Large intestine (tissue), 3 donors: ENCODE results near the gene KIF25. TPM values are rescaled to one million over a fixed set of nuclear protein-coding genes. Genes with fewer than 3 reads are reported as not detected.
A peak's percentile ranks its signal among the peaks of the same experiment; 100 is the strongest.

Experiments used
- DNase-seq, 2 donors: peaks; one replicate each; pipeline versions ENCODE4 v3.0.0 to v3.0.0-alpha.2; 2013
- H3K27ac ChIP-seq: one replicate; pipeline ENCODE4 v1.5.1; 2013; ENCODE audit warnings: low read length
- H3K27me3 ChIP-seq: 2 replicates; pipeline ENCODE4 v1.6.1; 2013; ENCODE audit warnings: low read length; ENCODE audit not compliant: control insufficient read depth, insufficient read depth
- H3K36me3 ChIP-seq: 2 replicates; pipeline ENCODE4 v1.6.1; 2013; ENCODE audit warnings: low read length; ENCODE audit not compliant: control insufficient read depth, insufficient read depth
- H3K4me1 ChIP-seq: one replicate; pipeline ENCODE4 v1.6.1; 2013; ENCODE audit warnings: low read length; ENCODE audit not compliant: control insufficient read depth, insufficient read depth
- H3K4me3 ChIP-seq: one replicate; pipeline ENCODE4 v1.5.1; 2013; ENCODE audit warnings: low read length
- H3K9me3 ChIP-seq: one replicate; pipeline ENCODE4 v1.6.1; 2013; ENCODE audit warnings: mild to moderate bottlenecking, low read depth, low read length, moderate library complexity; ENCODE audit not compliant: control insufficient read depth
- WGBS: methylation state at CpG from one replicate; pipeline ENCODE4 v1.1.5; 2013; ENCODE audit warnings: low lambda C conversion rate; ENCODE audit not compliant: insufficient coverage; 5-methylcytosine and 5-hydroxymethylcytosine counted together
- polyA plus RNA-seq: library from polyadenylated mRNA; unstranded; fragments of 120-200 nt; gene quantifications from one replicate; pipeline ENCODE4 v1.2.1, GENCODE V29; 2013

Gene KIF25
- polyA plus RNA-seq, 1 donor = 0.82 TPM

DNA sequence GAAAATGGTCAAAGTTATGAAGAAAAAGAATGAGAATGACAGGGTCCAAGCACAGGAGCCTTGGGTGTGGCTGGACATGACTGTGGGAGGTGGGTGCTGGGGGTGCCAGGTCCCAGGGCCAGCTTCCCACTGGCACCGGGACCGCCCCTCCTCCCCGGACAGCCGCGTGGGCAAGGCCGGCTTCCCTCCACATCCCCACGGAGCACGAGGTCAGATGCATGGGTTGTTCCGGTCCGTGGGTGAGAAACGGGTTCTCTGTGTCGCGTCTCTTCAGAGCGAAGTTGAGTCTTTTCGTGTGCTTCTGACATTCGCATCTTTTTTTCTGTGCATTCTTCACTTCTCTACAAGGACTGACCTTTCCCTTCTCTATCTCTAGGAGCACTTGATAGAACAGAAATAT lies 30.1 kb downstream of the KIF25 start:
- DNase-seq = no peak
- no peak overlapping the region for H3K27ac ChIP-seq
- WGBS = 100% methylated on average over 4 of the region's 16 CpGs

DNA sequence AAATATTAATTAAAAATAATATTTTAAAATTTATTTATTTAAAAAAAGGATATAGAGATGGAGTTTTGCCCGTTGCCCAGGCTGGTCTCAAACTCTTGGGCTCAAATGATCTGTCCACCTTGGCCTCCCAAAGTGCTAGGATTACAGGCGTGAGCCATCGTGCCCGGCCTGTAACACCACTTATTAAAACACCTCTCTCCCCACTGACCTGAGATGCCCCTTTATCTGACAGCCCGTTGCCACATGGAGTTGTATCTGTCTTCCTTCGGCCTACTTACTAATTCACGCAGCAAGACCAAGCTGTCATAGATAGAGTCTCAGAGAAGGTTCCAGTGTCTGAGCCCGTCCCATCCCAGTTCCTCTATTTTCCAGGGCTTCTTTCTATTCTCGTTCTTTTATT lies 30.7 kb downstream of the KIF25 start:
- H3K36me3 ChIP-seq = no peaks in the 10 kb centered on the region
- no peaks in the 10 kb centered on the region for H3K27me3 ChIP-seq
- H3K9me3 ChIP-seq = peaks cover 3% of the 10 kb centered on the region
- peaks cover 8% of the 10 kb centered on the region for H3K4me1 ChIP-seq
- no peak for DNase-seq
- 100% methylated on average over 2 of the region's 9 CpGs for WGBS
- no peak overlapping the region for H3K27ac ChIP-seq
- H3K4me3 ChIP-seq = no peak overlapping the region

More for the DNA sequence above, 30.1 kb downstream of the KIF25 start:
- H3K9me3 ChIP-seq = peaks cover 3% of the 10 kb centered on the region
- peaks cover 8% of the 10 kb centered on the region for H3K4me1 ChIP-seq
- H3K4me3 ChIP-seq = no peak overlapping the region
- no peaks in the 10 kb centered on the region for H3K36me3 ChIP-seq
- H3K27me3 ChIP-seq = no peaks in the 10 kb centered on the region

DNA sequence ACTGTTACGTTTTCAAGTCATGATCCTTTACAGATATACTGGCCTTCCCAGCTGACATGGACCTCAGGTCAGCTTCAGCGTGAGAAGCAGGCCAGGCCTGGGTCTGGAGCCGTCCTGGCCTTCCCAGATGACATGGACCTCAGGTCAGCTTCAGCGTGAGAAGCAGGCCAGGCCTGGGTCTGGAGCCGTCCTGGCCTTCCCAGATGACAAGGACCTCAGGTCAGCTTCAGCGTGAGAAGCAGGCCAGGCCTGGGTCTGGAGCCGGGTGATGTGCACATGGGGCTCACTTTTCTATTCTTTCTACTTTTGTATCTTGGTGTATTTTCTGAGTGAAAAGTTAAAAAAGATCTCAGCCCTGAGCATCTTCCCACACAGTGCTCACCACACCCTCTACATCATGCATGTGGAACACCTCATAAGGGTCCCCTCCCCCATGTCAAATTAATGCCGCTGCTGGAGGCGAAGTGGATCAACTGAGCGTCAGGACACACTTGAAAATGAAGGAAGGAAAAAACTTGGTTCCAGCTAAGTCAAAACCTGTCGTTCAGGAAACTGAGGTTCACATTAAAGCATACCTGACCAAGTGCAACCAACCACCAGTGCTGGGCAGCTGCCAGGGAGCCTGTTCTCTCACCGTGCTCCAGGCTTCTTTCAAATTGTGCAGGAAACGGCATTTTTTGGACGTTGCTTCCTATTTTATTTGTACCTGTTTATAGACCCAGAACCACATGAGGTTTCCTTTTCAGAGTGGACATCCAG lies 32.2 kb downstream of the KIF25 start:
- Histone ChIP-seq H3K36me3 (no peaks in the 10 kb centered on the region), H3K4me3 (no peak overlapping the region), H3K27ac (no peak overlapping the region), H3K27me3 (no peaks in the 10 kb centered on the region), H3K9me3 (peaks cover 6% of the 10 kb centered on the region), H3K4me1 (no peaks in the 10 kb centered on the region)
- no peak for DNase-seq
- 80% methylated on average over 3 of the region's 14 CpGs for WGBS

DNA sequence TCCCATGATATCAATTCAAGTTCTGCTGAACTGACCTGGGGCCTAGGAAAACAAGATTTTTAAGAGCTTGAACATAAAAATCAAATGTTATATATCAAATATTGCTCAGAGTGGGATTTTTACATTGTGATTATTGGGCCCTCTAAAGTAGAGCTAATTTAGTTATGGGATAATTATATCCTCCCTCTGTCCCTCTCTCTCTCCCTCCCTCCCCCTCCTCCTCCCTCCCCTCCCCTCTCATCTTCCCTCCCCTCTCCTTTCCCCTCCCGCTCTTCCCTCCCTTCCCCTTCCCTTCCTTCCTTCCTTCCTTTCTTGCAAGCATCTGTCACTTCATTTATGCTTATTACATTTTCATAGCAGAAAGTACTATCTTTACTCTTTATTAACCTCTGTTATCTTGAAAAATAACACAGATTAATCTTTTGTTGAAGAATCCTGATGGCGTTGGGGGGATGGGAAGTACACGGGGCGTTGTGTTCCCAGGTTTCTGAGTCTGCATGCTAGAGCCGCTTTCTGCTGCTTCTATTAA lies 32.8 kb downstream of the KIF25 start:
- no peak overlapping the region for H3K27ac ChIP-seq
- H3K27me3 ChIP-seq = peaks cover 4% of the 10 kb centered on the region
- no CpG with 5 or more reads among the region's 5 CpGs for WGBS
- no peak for DNase-seq
- peaks cover 11% of the 10 kb centered on the region for H3K9me3 ChIP-seq
- no peaks in the 10 kb centered on the region for H3K36me3 ChIP-seq
- H3K4me1 ChIP-seq = no peaks in the 10 kb centered on the region
- no peak overlapping the region for H3K4me3 ChIP-seq

DNA sequence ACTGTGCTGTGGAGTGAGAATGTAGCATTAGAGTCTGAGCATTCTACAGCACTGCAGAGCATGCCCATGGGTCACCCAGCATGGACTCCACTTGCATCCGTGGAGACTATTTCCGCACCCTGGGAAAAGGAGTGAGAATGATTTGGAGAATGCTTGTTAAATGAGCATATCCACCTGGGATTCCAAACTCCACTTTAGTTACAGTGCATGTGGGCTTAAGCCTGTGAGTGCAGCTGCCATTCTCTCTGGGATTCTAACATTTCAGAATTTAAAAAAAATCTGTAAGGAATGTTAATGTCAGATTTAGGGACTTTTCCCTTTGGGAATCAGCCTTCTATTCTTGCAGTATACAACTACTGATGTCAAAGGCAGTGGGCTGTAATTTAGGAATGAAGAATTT lies 33.4 kb downstream of the KIF25 start:
- Histone ChIP-seq H3K4me1 (no peaks in the 10 kb centered on the region), H3K4me3 (no peak overlapping the region), H3K27me3 (peaks cover 9% of the 10 kb centered on the region), H3K36me3 (no peaks in the 10 kb centered on the region), H3K27ac (no peak overlapping the region), H3K9me3 (peaks cover 17% of the 10 kb centered on the region)
- no peak for DNase-seq
- WGBS = 100% methylated on average over 2 of the region's 2 CpGs

DNA sequence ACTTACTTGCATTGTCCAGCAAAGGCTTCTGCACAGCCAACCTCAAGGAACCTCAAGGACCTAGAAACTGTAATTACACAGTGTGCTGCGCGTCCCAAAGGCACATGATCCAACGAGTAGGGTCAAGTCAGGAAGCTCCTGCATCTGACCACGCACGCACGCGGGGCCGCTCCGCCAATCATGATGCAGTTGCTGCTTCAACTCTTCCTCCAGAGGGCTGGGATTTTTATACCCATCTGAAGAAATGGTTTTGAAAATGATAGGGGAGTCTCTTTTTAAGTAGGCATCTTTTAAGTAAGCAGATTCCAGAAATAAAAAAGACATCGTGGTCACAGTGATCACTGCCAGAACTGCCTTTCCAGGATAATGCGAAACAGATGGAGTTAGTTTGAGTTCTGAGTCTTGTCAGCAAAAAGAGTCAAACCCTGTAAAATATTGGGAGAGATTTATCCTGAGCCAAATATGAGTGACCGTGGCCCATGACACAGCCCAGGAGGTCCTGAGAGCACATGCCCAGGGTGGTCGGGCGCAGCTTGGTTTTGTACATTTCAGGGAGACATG lies 34.0 kb downstream of the KIF25 start:
- no peaks in the 10 kb centered on the region for H3K36me3 ChIP-seq
- H3K4me3 ChIP-seq = no peak overlapping the region
- H3K27me3 ChIP-seq = peaks cover 14% of the 10 kb centered on the region
- WGBS = 100% methylated on average over 2 of the region's 14 CpGs
- peaks cover 18% of the 10 kb centered on the region for H3K9me3 ChIP-seq
- no peak for DNase-seq
- H3K4me1 ChIP-seq = no peaks in the 10 kb centered on the region
- H3K27ac ChIP-seq = no peak overlapping the region

DNA sequence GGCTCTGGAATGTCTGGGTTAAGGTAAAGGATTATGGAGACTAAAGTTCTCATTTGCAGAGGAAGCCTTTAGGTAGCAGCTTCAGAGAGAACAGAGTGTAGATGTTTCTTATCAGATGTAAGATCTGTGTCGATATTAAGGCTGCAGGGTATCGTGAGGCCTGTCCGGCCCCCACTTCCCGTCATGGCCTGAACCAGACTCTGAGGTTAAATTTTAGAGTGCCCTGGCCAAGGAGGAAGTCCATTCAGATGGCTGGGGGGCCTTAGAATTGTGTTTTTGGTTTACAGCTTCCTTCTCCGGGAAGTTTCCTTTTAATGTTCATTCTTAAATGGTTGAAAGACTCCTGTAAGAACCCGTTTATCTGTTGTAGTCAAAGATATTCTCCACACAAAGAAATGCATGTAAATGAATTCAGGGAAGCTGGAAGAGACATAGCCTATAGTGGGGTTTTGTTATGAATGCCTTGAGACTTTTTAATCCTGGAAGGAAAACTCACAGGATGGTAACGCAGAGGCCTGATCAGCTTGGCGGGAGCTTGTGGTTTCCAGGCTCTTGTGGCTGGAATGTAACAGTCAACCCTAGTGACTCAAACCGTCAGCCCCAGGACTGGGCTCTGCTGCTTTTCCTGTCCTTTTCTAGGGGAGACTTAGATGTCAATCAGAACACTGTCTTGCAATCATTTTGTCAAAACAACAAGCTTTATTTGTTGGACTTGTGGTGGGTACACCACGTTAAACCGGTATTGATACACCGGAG lies 34.7 kb downstream of the KIF25 start:
- H3K4me1 ChIP-seq = no peaks in the 10 kb centered on the region
- H3K27ac ChIP-seq = no peak overlapping the region
- peak in 1 of 2 donors; percentile 16 for DNase-seq
- peaks cover 18% of the 10 kb centered on the region for H3K9me3 ChIP-seq
- no peaks in the 10 kb centered on the region for H3K36me3 ChIP-seq
- WGBS = no CpG with 5 or more reads among the region's 12 CpGs
- H3K4me3 ChIP-seq = no peak overlapping the region
- H3K27me3 ChIP-seq = peaks cover 14% of the 10 kb centered on the region

DNA sequence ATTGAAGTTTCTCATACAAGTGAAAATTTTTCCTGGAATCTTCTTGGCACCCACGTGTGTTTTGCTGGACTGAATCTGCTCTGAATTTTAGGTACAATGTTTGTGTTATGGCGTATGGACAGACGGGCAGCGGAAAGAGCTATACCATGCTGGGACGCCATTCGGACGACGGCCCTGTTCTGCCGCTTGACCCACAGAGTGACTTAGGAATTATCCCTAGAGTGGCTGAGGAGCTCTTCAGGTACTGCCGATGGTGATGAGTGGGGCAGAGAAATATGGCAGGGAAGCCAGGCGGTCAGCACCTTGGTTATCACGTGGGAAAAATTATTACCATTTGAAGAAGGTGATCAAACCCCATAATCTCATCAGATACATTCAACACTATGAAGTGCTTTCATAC lies 36.3 kb downstream of the KIF25 start:
- no peak for DNase-seq
- Histone ChIP-seq H3K36me3 (no peaks in the 10 kb centered on the region), H3K27me3 (peaks cover 14% of the 10 kb centered on the region), H3K4me1 (no peaks in the 10 kb centered on the region), H3K4me3 (no peak overlapping the region), H3K9me3 (peaks cover 20% of the 10 kb centered on the region), H3K27ac (no peak overlapping the region)
- no CpG with 5 or more reads among the region's 12 CpGs for WGBS

DNA sequence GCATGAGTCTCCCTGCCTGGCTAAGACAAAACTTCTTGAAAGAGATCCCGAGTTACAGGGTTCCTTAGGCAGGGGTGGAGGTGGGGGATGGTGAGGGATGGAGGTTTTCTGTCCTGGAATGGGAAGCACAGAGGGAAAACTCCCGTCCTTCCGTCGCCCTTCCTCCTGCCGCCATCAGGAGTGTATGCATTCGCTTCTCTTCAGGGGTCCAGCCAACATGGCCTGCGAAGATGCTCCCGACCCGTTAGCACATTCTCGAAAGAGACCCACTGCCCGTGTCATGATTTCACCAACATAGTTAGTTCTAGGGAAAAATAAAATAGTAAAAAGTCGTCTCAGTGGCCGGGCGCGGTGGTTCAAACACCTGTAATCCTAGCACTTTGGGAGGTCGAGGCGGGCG lies 37.1 kb downstream of the KIF25 start:
- peaks cover 23% of the 10 kb centered on the region for H3K9me3 ChIP-seq
- H3K4me1 ChIP-seq = no peaks in the 10 kb centered on the region
- peaks cover 14% of the 10 kb centered on the region for H3K27me3 ChIP-seq
- no CpG with 5 or more reads among the region's 18 CpGs for WGBS
- H3K27ac ChIP-seq = no peak overlapping the region
- H3K36me3 ChIP-seq = no peaks in the 10 kb centered on the region
- H3K4me3 ChIP-seq = no peak overlapping the region
- no peak for DNase-seq

DNA sequence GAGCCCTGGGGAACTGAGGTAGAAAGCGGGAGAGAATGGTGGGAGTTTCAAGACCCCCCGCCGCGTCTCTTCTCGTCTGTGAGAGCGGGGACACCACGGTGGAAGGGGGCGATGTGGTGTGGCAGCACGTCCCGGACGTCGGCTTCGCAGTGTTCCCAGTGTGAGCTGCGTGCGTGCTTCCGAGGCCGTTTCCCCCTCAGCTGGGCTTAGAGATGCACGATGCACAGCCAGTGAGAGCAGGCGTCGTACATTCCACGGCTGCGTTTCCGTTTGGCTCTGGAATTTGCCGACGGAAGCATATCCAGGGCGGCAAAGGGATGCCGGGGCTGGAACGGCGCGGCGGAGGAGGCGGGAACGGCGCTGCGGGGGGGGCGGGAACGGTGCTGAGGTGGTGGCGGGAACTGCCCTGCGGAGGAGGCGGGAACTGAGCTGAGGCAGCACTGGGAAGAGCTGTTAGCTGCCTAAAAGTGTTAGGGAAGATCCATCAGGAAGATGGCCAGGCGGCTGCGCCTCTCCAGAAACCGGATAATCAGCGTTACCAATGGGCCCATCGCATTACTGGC lies 37.7 kb downstream of the KIF25 start:
- peaks cover 14% of the 10 kb centered on the region for H3K27me3 ChIP-seq
- peaks cover 30% of the 10 kb centered on the region for H3K9me3 ChIP-seq
- H3K4me1 ChIP-seq = no peaks in the 10 kb centered on the region
- no CpG with 5 or more reads among the region's 45 CpGs for WGBS
- H3K36me3 ChIP-seq = no peaks in the 10 kb centered on the region
- no peak overlapping the region for H3K27ac ChIP-seq
- DNase-seq = peak; percentile 62 to 66
- no peak overlapping the region for H3K4me3 ChIP-seq
